BE2C (cell line): ENCODE data around the gene TM9SF1.

Experiments
- DNase-seq: peaks from one replicate; pipeline ENCODE4 v3.0.0-alpha.2; 2020
- H3K27me3 ChIP-seq: fragments of 250-450 bp; sonication (Bioruptor Pico); 2 replicates; pipeline ENCODE4 v1.5.1; 2020; ENCODE audit warnings: mild to moderate bottlenecking
- H3K36me3 ChIP-seq: fragments of 250-450 bp; sonication (Bioruptor Pico); 2 replicates; pipeline ENCODE4 v1.5.1; 2020; ENCODE audit warnings: mild to moderate bottlenecking
- H3K4me1 ChIP-seq: fragments of 250-450 bp; sonication (Bioruptor Pico); 2 replicates; pipeline ENCODE4 v1.5.1; 2020
- H3K4me3 ChIP-seq: 2 replicates; pipeline ENCODE4 v1.5.1; 2011; ENCODE audit warnings: low read depth, low read length
- H3K9me3 ChIP-seq: fragments of 250-450 bp; sonication (Bioruptor Pico); 2 replicates; pipeline ENCODE4 v1.5.1; 2020
- CTCF ChIP-seq: IDR thresholded peaks from 2 replicates; pipeline ENCODE4 v1.5.1; 2012; ENCODE audit warnings: mild to moderate bottlenecking, low read depth, low read length

Gene TM9SF1

GRCh38 chr14:24185026-24185425 is 10.2 kb downstream of the TM9SF1 start:
- DNase-seq = no peak
- H3K4me3 ChIP-seq = no peak overlapping the region
- no peaks in the 10 kb centered on the region for H3K9me3 ChIP-seq
- no peak for TF ChIP-seq CTCF
- peaks cover 72% of the 10 kb centered on the region for H3K36me3 ChIP-seq
- H3K27me3 ChIP-seq = no peaks in the 10 kb centered on the region
- no peaks in the 10 kb centered on the region for H3K4me1 ChIP-seq

GRCh38 chr14:24184104-24184970 is 10.9 kb downstream of the TM9SF1 start:
- H3K27me3 ChIP-seq = no peaks in the 10 kb centered on the region
- no peak for DNase-seq
- no peak overlapping the region for H3K4me3 ChIP-seq
- no peaks in the 10 kb centered on the region for H3K4me1 ChIP-seq
- peaks cover 78% of the 10 kb centered on the region for H3K36me3 ChIP-seq
- no peak for TF ChIP-seq CTCF
- no peaks in the 10 kb centered on the region for H3K9me3 ChIP-seq

GRCh38 chr14:24183014-24183481 is 12.2 kb downstream of the TM9SF1 start:
- DNase-seq = no peak
- no peak overlapping the region for H3K4me3 ChIP-seq
- no peaks in the 10 kb centered on the region for H3K4me1 ChIP-seq
- H3K27me3 ChIP-seq = no peaks in the 10 kb centered on the region
- no peak for TF ChIP-seq CTCF
- H3K9me3 ChIP-seq = no peaks in the 10 kb centered on the region
- peaks cover 90% of the 10 kb centered on the region for H3K36me3 ChIP-seq

GRCh38 chr14:24182110-24182882 is 12.9 kb downstream of the TM9SF1 start:
- Histone ChIP-seq H3K36me3 (peaks cover 89% of the 10 kb centered on the region), H3K4me1 (no peaks in the 10 kb centered on the region), H3K9me3 (no peaks in the 10 kb centered on the region), H3K27me3 (no peaks in the 10 kb centered on the region), H3K4me3 (no peak overlapping the region)
- no peak for DNase-seq
- no peak for TF ChIP-seq CTCF

GRCh38 chr14:24181371-24182077 is 13.7 kb downstream of the TM9SF1 start:
- DNase-seq = no peak
- TF ChIP-seq CTCF = no peak
- H3K27me3 ChIP-seq = no peaks in the 10 kb centered on the region
- H3K36me3 ChIP-seq = peaks cover 85% of the 10 kb centered on the region
- no peaks in the 10 kb centered on the region for H3K9me3 ChIP-seq
- no peak overlapping the region for H3K4me3 ChIP-seq
- H3K4me1 ChIP-seq = no peaks in the 10 kb centered on the region
